Daoy (cell line): ENCODE data around the gene TRAF1. TPM values are rescaled to one million over a fixed set of nuclear protein-coding genes. Genes with fewer than 3 reads are reported as not detected.

ENCODE experiments used
- DNase-seq: peaks from one replicate; pipeline ENCODE4 v3.0.0-alpha.2; 2015; ENCODE audit warnings: low read depth
- total RNA-seq: library from RNA; depleted of rRNA; stranded (reverse); fragments of >200 nt; shearing (Covaris generic); gene quantifications from 2 replicates; pipeline ENCODE4 v1.2.3, GENCODE V29; 2014

The TRAF1 gene
- total RNA-seq, 1 experiment from 2014 or later, result 8.1 TPM

DNA sequence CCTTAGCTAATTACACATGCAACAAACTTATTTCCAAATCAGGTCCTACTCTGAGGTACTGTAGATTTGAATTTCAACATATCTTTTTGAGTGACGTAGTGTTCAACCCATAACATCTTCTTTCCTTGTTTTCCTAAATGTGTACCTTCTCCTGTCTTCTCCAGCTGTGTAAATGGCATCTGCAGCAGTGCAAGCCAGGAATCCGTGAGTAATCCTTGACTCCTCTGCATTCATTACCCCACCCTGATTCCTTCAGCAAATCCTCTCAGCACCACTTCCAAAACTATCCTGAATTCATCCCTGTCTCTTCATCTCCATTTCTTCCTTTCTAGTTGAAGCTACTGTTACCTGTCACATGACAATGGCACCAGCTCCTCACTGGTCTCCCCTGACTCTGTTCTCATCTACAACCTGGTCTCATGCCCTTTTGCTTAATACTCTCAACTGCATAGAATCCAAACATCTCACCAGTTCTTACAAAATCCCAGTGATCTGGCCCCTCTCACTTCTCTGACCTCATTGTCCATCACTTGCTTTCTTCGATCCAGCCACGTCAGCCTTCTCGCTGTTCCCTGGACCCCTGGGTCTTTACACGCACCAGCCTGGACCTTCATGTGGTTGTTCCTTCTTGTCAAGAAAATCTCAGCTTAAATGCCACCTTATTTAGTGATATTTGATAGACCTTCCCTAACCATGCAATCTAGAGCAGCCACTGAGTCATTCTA lies 14.6 kb upstream of the TRAF1 start:
- DNase-seq, result peak; percentile 69

DNA sequence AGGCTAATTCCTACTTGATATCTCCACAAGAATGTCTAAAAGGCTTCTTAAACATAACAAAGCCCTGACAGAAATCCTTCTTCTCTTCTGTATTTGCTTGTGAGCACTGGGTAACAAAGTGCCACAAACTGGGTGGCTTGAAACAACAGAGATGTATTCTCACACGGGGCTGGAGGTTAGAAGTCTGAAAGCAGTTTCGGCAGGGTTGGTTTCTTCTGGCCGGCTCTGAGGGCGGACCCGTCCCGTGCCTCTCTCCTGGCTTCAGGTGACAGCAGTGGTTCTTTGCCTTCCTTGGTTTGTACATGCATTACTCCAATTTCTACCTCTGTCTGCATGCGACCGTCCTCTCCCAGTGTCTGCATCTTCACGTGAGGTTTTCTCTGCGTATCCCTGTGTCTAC lies 14.0 kb upstream of the TRAF1 start:
- no peak for DNase-seq

DNA sequence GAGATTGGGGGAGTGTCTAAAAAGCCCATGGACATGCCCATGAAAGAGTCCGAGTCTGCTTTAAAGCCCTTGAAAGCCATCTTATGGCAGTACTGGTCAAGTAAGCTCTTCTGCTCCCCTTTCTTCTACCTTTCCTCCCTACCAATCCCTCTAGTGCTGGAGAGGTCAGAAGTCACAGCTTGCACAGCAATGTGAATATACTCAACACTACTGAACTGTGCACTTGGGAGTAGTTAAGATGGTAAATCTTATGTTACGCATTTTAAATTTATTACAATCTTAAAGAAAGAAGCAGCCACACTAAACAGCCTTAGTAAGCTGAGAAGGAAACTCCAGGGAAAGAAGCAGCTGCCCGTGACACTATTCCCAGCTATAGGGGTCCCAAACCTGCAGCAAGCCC lies 12.3 kb upstream of the TRAF1 start:
- no peak for DNase-seq

DNA sequence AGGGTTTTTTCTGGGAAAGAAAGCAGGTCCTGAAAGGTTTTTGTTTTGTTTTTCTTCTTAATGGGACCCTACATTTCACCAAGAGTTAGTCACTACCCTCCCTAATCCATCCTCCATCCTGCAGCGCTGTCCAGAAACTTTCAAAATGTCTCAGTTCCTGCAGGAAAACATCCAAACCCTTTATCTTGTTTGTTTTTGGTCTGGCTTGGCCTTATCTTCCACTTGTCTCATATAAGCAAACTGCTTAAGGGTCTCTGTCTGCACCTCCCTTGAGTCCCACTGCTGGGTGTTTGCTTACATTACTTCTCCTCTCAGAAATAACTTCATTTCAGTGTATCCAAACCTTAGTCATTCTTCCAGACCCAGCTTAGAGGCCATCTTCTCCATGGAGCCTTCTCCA lies 11.0 kb upstream of the TRAF1 start:
- DNase-seq, result peak; percentile 89

DNA sequence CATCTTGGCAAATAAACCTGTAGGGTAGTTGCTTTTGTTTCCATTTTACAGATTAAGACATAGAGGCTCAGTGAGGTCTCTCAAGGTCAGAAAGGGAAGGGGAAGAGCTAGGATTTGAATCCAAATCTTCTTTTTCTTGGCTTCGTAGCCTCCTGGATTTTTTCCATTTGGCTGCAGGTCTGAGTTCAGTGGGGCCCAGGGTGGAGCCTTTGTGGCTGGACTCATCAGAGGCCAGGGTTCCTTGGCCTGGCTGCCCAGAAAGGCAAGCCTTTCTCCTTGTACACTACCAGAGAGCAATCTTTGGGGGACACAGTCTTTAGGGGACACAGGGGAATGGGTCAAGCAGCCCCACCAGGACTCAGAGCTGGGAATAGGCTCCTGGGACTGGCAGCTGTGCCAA lies 10.5 kb upstream of the TRAF1 start:
- DNase-seq, result no peak

DNA sequence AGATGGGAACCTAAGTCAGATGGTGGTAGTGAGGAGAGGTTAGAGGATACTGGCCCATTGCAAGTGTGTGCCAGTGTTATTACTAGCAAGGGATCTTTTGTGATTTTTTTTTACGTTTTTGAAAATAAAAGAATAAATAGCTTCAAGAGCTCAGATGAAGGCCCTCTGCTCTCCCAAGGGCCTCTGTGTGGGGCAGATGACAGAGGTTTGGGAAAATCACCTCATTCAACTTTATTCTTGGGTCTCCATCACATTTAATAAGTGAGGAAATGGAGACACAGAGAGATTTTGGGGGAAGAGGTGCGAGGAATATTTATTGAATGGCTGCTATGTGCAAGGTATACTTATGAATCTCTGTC lies 10.1 kb upstream of the TRAF1 start:
- no peak for DNase-seq

DNA sequence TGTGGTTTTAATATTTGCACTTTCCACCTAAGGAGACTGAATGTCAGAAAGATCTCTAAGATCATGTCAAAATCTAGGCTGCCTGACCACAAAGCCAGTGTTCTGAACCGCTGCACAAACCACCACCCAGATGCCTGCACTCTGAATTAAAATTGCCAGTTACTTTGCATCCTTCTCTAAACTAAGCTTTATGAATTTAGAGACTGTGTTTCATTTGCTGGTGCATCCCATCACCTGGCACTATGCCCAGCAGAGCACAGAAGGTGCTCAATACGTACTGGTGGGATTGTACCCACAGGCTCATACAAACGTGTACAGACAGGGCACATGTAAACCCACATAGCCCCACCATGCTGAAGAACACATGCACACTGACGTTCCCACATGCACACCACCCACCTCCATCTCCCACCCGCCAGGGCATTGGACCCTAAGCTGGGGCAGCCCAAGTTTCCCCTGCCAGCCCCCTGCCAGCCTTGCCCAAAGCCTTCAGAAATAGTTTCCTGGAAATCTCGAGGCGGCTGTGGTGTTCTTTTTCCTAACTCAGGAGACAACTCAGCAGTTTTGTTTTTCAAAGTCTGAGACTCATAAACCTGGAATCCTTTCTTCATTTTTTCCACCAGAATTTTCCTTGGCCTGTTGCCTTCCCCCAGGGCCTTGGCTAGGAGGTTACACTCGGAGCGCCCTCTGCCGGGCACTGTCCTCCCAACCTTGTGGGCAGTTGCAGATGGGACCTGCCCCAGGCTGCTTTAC lies 9.6 kb upstream of the TRAF1 start:
- peak; percentile 98 for DNase-seq

DNA sequence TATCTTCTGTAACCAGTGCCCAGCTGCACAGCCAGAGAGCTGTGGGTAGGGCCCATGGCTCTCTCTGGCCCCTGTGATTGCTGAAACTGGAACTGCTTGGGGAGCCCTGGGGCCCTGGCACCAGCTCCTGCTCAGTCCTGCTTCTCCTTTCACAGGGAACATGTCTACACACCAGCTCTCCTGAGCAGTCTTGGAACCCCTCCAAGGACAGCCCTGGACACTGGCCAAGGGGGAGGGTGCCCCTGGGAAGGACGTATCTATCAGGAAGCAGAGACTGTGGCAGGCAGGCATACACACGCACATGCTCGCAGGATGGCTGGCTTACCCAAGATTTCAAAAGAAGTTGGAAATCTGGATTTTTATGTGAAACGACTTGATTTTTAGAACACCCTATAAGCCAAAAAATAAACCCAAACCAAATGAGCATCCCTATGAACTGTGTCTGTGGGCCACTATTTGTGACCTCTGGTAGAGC lies 8.8 kb upstream of the TRAF1 start:
- peak; percentile 98 for DNase-seq

DNA sequence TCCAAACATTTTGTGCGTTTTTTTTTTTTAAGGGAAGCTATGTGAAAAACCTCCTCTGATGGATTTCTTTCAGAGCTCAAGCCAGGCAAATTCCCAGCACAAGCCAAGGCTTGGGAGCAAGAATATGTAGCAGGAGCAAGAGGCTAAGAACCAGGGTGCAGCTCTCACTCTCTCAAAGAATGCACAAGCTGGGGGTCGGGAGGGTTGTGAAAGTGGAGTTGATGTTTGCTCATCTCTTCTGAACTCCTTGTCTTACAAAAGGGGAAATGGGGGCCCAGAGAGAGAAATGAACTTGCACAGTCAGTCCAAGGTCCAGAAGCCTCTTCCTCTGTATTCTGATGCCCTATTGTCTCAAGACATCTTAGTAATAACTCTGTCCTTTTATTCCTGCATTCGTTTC lies 7.7 kb upstream of the TRAF1 start:
- no peak for DNase-seq

DNA sequence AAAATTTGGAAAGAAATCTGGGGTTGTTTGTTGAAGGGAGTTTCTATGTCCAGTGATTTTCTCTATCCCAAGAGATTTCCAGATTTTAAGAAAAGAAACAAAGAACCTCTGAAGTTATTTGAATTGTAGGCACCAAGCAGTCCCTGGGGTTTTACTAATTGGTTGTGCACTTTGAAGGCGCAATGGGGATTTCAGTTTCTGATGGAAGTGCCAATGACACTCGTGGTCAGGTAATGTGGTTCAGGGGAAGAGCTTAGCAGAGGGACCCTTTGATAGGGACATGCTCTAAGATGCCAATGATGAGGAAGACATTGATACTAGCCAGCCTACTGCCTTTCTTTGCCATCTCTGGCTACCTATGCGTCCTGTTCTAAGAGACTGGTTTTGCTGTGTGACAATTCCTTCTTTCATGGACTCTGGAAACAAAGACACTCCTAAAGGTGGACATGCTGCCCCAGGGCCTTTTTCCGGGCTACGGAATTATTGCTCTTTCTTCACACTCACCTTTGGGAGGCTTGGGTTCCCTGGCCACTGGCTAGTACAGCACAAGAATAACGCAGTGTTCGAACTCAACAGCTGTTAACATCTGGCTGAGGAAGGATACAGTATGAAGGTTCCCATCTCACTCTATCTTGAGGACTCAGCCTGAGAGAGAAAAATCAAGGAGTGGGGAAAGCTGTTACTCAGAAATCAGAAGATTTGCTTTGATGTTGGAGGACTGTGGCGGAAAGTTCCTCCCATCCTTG lies 6.9 kb upstream of the TRAF1 start:
- DNase-seq, result no peak

DNA sequence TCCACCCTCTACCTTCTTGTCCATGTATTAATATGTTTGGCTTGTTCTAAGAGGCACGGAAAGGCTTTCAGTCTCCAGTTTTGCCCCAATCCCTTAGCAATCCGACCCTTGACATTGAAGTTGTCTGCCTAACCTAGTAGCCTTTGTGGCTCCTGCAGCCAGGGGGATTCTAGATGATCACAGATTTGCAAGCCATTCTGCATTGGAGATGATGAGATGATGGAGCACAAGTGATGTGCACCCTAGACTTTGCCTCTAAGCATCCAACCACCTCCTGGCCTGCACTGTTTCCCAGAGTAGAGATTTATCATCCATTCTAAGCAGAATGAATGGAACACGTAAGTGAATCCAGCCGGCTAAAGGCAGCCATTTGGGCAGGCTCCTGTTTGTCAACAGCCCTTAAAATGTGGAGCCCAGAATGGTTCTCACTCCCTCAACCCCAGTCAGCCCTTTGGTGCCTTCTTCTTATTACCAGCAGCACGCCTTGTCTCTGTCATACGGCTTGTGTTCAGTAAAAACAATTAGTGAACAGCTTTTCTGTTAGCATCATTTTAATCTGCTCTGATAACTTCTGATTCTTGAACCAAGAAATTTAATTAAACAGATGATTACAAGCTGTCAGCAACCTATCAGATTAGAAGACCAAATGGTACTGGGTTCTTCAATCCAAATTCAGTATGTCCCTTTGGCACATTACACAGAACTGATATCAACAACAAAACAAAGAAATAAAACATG lies 5.7 kb upstream of the TRAF1 start:
- DNase-seq, result no peak

DNA sequence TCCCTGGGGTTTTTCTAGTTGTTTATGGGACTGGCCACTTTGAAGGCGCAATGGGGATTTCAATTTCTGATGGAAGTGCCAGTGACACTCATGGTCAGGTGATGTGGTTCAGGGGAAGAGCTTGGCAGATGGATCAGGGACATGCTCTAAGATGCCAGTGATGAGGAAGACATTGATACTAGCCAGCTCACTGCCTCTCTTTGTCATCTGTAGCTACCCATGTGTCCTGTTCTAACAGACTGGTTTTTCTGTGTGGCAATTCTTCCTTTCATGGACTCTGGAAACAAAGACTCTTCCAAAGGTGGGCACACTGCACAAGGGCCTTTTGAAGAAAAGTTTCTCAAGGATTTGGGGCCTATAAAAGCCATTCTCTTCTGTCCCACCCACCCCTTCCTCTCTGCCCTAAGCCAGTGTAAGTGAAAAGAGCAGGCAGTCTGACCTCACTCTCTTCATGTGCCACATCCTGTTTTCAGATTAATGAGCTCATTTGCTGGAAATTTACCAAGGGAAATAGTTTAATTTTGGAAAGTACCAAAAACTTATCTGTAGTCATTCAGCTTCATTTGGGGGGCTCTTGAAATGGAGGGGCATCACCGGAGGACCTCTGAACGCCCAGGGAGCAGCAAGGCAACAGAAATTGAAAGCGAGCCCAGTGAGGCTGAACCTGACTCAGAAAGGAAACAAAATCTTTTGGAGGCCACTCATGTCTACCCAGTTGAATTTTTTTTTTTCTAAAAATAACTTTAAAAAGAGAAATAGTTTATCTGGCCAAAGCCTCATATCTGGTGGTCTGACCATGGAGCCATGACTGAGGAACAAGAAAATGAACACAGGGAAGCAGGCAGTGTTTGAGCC lies 4.9 kb upstream of the TRAF1 start:
- DNase-seq, result peak; percentile 81

DNA sequence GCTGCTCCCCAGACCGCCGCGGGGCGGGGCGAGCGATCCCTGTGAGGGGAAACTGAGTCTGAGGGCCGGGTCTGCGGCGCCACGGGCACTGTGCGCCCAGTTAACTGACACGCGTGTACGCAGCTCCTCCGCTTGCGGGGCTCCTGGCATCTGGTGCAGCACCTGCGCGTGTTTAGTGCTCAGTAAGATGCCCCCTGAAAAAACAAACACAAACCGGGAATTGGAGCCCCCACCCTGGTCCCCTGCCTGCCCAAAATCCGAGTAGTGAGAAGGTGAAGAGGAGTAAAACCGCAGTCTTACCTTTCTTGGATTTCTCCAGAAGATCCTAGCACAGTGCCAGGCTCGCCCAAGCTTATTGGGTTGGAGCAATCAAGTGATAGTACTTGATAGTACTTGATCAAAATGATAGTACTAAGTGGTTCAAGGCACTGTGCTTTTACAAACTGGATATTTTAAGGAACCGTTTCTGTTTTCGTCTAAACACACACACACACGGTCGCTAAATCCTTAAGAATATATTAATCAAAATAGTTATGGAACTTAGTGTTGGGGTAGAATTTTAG lies 2.7 kb upstream of the TRAF1 start:
- no peak for DNase-seq

DNA sequence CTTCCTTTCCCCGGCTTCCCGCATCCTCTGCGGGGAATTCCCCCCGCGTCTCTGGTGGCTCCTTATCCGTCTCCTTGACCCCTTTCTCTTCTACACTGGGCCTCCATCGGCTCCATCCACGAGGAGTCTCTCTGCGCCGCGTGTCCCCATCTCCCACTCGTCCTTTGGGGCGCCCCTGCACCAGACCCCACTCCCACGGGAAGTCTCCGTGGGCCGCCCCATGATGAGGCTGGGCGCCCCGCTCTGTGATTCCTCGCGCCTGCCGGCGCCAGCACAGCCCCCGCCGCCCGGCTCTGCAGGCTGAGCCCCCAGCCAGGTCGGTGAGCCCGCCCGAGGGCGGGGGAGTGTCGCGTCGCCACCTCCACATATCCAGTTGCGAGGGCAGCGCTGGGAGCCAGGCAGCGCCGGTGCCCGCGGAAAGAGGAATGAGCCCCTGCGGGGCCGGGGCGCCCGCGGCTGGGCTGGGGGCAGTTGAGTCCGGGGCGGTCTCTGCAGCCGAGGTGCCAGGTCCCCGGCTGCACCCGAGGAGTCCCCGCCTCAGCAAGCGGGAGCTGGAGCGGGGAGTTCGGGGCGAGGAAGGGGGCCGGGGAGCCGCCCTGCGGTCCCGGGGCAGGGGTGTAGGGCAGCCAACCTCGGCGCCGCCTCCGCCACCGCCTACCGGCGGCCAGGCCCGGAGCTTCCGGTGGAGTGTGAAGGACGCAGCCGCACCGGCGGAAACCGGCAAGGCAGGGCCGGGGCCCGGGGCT lies 2.1 kb upstream of the TRAF1 start:
- DNase-seq, result peak; percentile 79

DNA sequence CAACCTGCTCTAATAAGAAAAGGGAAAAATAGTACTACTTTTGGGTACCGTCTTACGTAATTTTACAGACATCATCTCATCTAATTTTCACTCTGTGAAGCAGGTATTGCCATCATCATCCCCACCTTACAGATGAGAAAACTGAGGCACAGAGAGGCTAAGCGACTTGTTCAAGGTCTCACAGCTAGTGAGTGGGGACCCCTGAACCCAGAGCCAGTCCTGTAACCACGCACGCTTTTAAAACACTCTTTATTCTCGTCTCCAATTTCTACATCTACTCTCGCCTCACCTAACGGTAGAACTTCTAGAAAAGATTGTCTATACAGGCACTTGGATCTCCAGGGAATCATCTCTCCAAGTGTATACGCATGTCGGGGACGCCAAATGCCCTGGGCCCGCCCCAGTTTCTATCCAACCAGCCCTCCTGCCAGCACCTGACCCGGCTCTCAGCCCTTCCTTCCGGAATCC lies 1.5 kb upstream of the TRAF1 start:
- no peak for DNase-seq

DNA sequence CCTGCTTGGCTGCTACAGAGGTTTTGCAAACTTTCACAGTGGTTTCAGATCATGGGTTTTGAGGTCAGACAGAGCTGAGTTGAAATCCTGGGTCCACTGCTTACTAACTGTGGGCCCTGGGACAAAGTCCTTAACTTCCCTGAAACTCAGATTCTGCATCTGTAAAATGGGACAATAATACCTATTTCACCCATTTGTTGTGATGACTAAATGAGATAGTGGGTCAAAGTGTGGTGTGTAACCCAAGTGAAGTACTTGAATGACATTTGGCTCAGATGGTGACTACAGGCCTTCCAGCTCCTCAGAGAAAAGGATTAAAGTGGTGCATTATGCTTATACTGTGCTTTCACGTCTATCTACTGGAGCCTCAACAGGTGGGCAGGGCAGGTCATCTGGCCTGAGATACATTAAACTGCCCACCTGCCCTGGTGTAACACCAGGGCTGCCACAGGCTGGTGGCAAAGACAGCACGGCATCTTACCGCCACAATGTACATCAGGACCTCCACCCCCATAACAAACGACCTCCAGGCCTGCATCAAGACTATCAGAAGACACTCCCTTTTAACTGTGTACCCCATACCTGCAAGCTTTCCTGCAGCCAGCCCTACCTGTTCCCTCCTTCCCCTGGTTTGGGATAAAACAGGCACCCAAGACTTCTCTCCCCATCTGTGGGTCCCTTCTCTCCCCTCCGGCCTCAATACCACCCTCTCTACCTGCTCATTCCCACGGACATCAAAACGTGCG lies 846 bp upstream of the TRAF1 start:
- no peak for DNase-seq

DNA sequence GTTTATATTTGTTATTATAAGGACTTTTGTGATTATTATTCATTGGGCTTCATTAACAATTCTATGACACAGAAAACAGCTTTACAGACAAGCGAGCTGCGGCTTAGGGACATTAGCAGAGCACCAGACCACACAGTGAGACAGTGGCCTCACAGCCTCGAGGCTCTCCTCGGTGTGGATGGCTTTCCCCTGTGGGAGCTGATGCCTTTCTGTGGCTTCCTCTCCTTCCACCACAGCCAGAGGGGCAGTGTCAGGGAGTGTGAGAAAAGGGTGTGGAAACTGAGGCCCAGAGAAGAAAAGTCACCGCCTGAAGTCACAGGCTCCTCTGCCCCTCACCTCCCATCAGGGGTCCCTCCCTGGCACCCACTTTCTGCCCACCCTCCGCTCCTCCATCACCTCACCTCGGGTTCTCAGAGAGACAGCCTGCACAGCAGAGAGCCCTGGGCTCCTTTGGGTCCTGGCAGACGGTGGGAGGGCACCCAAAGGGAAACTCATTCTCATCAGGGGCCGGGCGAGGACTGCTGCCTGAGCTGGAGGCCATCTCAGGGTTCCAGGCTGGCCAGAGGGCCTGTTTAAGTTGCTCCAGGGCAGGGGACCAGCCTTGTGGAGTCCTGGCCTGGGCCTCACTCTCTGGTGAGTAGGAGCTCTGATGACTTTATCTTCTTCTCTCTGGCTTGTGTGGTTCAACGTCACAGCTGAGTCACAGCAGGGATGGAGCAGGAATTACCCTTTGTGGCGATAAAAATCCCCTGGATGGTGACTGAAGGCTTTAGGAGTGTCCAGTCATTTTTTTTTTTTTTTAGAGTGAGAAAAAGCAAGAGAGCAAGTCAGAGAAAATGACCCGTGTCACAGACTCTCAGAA lies 830 bp downstream of the TRAF1 start:
- peak; percentile 97 for DNase-seq
